Activated CD8-positive, alpha-beta memory T cell treated with anti-CD3 and anti-CD28 coated beads for 4 hours (primary cell): ENCODE results near the gene TBC1D30.

ENCODE experiments used
- DNase-seq, 2 donors: peaks; one replicate each; pipeline ENCODE4 v3.0.0-alpha.2; 2020; ENCODE audit warnings: low read depth in 2 of 2

Gene TBC1D30

GRCh38 chr12:64860446-64860998, 36.1 kb downstream of the TBC1D30 start:
- DNase-seq = no peak

GRCh38 chr12:64864319-64864718, 39.9 kb downstream of the TBC1D30 start:
- DNase-seq = no peak

- DNase-seq = no peak
These were observed 50.7 kb downstream of the TBC1D30 start for GRCh38 chr12:64875186-64875585.

GRCh38 chr12:64876388-64877071, 52.1 kb downstream of the TBC1D30 start:
- DNase-seq = no peak

GRCh38 chr12:64877363-64878004, 53.0 kb downstream of the TBC1D30 start:
- no peak for DNase-seq

DNA sequence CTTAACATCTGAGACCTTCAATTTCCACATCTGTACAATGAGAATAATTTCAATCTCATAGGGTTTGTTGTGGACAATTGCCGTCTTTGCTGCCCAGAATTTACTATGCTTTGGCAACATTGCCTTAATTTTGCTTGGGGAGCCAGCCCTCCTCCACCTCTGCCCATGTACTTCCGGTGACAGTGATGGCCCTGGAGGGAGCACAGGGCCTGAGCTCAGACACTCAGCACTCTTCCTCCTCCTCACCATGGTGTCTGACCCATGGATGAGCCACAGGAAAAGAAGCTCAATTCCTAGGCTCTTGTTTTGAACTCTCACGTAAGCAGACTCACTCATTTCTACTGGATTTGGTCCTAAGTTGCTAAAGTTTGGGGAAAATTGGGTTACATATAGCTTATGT, 58.2 kb downstream of the TBC1D30 start:
- no peak for DNase-seq

- DNase-seq = no peak
These were observed 59.1 kb downstream of the TBC1D30 start for GRCh38 chr12:64883264-64884163.

GRCh38 chr12:64884164-64884542, 59.7 kb downstream of the TBC1D30 start:
- no peak for DNase-seq

DNA sequence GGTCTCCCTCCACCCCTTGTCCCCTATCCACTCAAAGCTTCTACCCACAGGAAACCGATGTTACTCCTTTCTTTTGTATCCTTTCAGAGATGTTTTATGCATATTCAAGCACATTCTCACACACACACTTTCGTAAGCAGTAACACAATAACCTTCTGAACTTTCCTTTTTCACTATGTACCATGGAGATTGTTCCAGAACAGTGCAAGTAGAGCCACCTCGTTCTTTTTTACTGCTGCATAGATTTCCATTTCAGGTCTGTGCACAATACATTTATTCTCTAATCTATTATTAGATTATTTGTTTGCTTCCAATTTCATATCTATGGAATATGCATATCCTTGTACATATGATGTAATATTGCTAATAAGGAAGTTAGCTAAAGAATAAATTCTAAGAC, 60.3 kb downstream of the TBC1D30 start:
- DNase-seq = no peak

GRCh38 chr12:64889434-64890216, 65.2 kb downstream of the TBC1D30 start:
- DNase-seq = no peak

DNA sequence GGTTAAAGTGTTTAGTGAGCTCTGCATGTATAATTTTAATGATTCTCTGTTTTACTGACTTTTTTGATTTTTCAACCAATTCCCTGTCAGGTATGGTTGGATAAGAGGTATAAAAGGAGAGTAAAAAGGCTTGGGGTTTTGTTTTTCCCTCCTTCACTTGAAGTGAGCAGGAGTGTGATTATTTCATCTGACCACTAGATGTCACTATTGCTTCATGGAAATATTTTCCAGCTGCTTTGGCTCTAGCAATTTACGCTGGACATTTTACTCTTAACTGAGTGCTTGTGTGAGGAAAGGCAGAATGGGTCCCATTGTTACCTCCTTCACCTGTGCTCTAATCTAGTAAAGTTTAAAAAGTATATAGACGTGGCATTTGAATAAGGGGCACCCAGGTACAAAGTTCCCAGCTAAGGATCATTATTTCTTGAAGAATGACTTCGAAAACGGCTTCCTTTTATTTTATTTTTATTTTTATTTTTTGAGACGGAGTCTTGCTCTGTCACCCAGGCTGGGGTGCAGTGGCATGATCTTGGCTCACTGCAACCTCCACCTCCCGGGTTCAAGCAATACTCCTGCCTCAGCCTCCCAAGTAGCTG, 66.5 kb downstream of the TBC1D30 start:
- DNase-seq = no peak

DNA sequence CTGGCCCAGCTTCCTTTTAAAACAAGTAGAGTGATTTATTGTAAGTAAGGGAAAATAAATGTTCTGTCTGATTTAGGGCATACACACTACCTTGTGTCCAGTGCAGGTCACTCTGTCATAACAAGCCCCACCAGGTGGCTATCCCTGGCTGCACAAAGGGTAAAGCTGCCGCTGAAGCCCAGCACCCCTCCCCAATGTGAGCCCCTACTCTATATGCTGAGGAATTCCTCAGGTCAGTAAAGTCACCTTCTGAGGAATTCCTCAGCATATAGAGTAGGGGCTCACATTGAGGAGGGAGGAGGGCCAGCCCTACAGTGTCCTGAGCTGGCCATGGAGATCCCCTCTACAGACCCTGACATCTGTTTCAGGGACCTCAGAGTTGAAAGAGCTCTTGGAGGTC, 67.2 kb downstream of the TBC1D30 start:
- DNase-seq = no peak

DNA sequence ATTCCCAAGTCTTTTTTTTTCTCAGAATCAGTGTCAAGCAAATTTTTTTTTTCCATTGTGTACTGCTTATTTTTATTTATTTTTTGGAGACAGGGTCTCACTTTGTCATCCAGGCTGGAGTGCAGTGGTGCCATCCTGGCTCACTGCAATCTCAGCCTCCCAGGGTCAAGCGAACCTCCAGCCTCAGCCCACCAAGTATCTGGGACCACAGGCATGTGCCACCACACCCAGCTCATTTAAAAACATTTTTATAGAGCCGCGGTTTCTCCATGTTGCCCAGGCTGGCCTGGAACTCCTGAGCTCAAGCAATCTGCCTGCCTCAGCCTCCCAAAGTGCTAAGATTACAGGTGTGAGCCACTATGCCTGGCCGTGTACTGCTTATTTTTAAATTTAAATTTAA, 68.1 kb downstream of the TBC1D30 start:
- DNase-seq = no peak

DNA sequence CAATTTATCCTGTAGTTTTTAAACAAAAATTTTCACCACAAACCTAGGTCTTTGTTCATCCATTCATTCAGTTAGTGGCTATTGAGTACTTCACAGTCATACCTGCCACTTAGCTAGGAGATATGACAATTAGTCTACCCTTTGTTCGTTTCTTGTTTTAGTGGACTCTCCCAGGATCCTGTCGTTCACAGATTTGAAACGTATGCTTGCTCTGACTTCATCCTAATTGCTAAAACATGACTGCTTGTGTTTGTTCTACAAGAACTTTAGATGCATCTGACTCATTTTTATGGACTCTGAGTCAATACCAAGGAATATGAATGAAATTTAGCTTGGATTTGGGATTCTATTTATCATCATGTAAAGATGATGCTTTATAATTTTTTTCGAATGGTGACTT, 69.5 kb downstream of the TBC1D30 start:
- no peak for DNase-seq

DNA sequence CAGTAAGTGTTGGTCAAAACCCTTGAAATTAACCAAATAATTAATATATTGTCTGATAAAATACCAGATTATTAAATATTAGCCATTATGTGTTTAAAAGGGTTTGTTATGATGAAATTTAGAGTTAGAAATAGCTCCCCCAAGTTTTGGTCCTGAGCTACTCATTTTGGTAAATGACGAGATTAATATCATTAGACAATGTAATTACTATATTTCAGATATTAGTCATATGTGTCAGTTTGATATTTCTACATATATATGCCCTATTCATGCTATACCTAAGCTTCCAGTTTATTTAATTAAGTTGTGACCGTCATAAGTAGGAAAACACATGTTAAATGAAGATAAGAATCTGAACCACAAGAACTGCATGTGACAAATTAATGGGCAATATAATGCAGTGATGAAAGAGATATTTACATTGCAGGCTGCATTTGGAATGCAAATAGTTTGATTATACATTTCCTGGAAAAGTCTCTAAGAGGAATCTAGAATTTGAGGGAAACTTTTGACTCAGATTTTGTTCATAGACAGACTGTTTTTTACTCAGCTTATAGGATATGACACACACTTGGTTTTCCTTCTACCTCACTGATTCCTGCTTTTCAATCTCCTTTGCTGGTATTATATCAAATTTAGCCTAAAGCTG, 70.5 kb downstream of the TBC1D30 start:
- DNase-seq = no peak

DNA sequence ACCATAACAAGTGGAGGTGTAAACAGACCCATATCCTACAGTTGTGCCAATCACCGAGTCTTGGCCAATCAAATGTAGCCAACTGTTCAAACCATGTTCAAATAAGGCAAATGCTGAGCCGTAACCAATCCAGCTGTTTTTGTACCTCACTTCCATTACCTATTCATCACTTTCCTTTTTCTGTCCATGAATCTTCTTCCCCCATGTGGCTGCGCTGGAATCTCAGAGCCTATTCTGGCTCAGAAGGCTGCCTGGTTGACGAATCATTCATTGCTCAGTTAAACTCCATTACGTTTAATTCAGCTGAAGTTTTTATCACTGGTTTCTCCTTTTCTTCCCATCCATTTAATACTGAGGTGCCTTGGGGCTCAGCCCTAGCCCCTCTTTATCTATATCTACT, 71.1 kb downstream of the TBC1D30 start:
- no peak for DNase-seq

- no peak for DNase-seq
These were observed 76.1 kb downstream of the TBC1D30 start for GRCh38 chr12:64900540-64900939.

DNA sequence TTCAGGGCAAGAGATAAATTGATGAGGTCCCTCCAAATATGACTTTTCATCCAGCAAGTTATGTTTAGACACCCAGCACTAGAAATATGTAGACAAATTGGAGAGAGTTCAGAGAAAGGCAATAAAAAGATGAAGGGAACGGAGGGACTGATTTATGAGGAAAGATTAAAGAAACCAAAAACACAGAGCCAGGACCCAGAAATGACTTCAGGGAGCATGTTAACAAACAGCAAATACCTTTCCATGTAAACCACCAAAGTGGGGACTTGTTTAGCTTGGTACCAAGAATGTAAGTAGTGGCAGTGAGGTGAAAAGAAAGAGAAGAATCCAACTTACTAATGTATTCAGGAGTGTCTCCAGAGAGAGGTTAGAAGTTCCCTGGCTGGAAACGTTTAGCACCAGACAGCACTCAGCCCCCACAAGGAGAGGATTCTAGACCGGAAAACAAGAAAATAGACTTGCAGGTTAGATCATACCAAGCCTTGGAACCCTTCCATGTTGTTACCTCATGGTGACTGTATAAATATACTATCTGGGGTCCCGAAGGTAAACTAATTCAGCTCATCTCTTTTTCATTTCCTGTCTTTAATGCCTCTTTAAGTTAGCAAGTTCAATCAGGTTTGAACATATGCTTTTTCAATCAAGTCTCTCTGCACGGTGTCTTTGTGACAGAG, 79.2 kb downstream of the TBC1D30 start:
- no peak for DNase-seq

DNA sequence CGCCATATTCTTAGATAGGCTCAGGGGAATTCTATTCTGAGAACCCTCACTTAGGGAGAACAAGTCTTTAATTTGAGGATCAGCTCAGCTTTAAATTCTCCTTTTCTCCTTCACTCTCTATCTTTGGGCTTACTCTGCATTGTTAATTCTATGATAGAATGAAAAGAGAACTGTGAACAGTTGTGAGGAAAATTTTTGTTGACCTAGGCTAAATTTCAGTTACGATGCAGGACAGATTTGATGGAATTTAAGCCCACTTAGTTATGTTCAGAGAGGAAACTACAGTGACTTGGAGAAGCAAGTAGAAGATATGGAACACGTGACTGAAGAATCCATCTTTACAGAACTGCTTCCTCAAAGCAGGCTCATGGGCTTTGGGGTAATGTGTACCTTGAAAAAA, 82.7 kb downstream of the TBC1D30 start:
- no peak for DNase-seq

- no peak for DNase-seq
These were observed 84.7 kb downstream of the TBC1D30 start for GRCh38 chr12:64909124-64909523.
